ENCODE measurements around the gene HYAL3.

The HYAL3 gene

GRCh38 chr3:50331364-50331907 lies 32.2 kb upstream of the HYAL3 start:
- in situ Hi-C loops (cut with MboI; ENCODE audit: low sequenced_read_pairs): no loop called here

- in situ Hi-C loops (cut with MboI; ENCODE audit: low sequenced_read_pairs): no loop called here
Measured at GRCh38 chr3:50330330-50330729, 31.1 kb upstream of the HYAL3 start.

DNA sequence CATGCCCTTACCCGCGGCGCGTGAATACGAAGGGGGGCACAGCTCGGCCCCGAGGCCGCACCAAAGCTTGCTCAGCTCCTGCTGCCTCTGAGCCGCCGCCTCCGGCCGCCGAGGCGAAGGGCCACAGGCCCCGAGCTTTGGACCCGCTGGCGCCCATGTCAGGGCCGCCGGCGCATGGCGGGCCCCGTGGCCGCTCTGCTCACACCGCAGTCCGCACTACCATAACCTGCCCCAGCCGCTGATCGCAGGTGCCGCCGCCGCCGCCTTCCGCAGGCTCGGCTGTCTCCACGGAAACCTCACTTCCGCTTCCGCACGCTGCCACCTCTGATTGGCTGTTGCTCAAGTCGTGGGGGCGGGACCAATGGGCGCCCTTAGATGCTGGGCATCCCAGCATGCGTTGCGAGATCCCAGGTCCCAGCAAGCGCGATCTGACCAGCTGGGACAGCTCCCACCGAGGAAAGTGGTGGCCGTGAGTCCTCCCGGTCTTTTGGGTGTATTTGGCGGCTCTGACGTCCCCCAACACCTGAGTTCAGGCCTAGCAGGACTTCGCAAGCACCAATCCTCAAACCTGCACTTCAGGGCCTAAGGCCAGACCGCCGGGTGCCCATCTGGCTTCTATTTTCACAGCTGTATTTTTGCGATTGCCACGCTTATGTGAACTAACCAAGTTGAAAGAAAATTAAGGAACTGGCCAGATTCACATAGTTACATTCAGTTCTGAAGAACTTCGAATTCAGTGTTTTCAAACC lies 28.9 kb upstream of the HYAL3 start, which contains the start of gene TUSC2:
Gene TUSC2, minus strand, starts transcription at position 281 of the 749 bp plus-strand sequence. Its CDS starts 124 bp downstream, at position 157.
- in situ Hi-C loops (cut with MboI; ENCODE audit: low sequenced_read_pairs): no loop called here

GRCh38 chr3:50327129-50327528 lies 27.9 kb upstream of the HYAL3 start:
- in situ Hi-C loops (cut with MboI; ENCODE audit: low sequenced_read_pairs): no loop called here

DNA sequence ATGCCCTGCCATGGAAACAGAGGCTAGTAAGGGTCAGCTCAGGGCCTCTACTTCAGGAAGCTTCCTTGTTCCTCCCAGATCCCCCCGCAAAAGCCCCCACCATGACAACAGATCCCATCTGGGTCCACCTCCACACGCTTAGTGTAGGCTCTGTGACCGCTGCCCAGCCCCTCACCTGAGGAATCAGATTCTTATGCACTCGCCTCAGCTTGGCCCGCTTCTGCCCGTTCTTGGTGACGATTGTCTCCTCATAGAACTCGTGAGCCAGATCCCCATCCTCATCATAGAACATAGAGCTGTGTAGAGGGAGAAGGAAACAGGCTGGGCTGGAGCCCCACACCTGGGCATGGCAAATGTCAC lies 27.0 kb upstream of the HYAL3 start:
- in situ Hi-C loops (cut with MboI; ENCODE audit: low sequenced_read_pairs): no loop called here

DNA sequence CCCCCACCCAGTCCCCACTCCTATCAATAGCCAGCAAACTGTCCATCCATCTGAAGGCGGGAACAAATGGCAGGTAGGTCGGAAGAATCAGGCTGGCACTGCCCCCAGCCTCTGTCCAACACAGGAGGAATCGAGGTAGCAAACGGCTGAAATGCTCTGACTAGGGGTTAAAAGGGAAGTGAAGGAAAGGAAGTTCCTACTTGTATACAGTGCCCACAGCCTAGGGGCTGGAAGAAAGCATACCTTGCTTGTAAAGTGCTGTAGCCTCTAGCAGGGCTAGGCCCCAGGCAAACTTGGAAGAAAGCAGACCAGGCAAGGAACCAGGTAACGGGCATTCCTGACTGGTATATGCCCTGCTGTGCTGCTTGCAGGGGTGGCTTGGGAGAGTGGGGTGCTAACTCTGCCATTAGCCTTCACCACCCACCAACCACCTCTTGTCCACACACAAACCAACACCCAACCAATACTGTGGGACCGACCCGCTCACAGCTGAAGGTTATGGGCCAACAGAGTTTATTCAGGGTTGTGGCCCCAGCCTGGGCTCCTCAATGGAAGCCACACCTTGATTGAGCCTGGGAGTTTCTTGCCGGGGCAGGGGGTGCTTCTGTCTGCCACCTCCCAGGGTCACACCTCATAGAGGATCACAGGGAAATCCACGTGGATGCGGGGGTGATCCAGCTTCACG lies 26.4 kb upstream of the HYAL3 start:
- in situ Hi-C loops (cut with MboI; ENCODE audit: low sequenced_read_pairs): no loop called here

- in situ Hi-C loops (cut with MboI; ENCODE audit: low sequenced_read_pairs): no loop called here
Measured at GRCh38 chr3:50325113-50325480, 25.9 kb upstream of the HYAL3 start.

DNA sequence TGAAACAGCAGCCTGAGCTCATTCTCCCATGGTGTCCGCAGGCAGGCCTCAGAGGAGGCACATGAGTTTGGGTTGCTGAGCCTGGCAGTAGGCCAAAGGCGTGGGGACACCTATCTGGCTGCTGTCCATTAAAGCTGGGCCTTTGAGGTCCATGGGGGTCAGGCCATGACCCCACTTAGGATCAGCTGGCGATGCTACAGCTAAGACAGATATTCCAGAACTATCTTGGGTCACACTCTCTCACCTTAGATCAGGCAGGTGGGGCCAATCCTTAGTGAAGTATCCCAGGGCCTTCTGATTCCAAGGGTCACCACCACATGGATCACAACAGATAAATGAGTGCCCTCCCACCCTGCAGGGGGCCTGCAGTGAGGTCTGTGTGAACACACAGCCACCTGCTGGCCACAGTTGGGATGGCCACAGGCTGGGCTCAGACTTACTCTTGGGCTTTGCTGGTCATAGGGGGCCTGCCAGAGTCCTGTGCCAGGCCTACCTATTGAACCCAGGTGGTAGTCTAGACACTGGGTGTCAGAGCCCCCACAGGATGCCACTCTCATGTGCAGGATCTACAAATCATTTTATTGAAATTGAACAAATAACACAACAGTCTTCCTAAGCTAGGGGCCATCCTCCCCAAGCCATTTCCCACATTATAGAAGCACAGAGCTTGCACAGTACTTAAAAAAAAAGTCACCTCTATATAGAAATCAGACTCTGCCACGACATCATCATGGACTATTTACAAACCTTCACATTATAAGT lies 25.3 kb upstream of the HYAL3 start:
- in situ Hi-C loops (cut with MboI; ENCODE audit: low sequenced_read_pairs): no loop called here

DNA sequence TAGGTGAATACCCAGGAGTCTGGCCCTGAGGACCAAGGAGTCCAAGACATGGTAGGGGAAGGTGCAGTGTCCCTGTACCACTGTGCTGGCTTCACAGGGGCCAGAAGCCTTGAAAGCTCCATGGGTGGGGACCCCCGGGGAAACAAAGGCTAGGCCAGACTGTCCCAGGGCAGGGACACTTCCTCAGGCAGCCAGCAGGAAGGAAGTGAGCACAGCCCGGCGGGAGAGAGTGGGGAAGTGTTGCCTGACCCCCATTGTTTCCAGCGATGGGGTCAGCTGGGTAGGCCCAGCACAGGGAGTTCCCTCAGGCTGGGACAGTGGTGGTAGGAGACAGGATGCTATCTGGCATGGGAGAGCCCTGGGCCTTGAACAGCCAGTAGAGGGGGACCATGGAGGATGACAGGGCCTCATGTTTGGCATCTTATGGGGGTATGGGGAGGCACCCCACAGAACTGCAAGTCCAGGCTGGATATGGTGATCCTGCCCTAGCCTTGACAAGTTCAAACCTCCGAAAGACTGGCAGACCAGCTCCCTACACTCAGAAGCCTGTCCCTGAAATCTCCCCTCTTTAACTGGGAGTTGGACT lies 24.5 kb upstream of the HYAL3 start:
- in situ Hi-C loops (cut with MboI; ENCODE audit: low sequenced_read_pairs): no loop called here

DNA sequence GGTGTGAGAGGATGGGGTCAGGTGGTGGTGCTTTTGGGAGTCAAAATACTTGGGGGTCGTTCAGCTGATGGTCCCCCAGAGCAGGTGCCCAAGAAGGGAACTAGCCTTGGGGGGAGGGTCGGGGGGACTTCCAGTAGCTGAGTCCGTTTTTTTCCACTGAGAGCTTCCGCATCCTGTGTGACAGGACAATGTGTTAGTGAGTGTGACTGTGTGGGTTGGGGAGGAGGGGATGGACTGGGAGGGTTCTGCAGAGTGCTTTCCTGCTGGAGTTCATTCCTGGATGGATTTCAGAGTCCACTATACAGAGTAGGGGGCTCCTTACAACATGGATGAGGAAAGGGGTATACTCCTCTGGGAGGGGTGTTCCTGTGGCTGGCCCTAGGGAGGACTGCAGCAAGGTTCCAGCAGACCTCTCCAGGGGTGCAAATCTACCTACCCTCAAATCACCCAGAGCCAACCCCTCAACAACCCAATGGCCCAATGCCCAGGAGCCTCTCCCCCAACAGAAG lies 23.9 kb upstream of the HYAL3 start:
- in situ Hi-C loops (cut with MboI; ENCODE audit: low sequenced_read_pairs): no loop called here

DNA sequence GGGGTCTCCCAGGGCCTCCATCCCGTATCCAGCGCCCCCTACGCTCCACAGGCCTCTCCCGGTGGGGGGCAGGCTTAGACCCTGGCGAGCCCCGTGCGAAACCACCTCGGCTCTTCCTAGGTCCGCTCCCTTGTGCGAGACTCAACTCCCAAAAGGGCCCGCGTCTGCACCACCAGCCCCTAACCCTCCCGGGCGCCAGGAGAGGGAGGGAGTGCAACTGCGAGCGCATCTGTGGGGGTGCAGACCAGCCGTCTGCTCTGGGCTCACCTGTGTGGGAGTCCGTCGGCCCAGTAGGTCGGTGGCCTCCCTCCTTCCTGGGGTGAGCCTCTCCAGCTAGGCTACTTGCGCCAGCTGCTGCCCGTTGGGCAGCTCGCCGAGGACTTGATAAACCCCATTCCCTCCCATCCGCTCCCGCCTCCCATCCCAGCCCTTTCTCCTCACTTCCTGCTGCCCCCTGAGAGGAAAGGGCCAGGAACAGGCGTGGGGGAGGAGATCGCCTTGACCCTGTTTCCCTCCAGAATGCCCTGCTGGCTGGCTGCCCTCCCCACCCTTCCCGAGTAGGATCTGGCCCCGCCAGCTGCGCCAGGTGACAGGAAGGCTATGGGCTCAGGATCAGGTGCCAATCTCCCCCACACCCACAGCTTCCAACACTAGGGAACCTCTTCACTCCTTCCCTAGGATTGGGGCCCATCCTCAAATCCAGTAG lies 23.3 kb upstream of the HYAL3 start, which contains the start of gene HYAL2:
Gene HYAL2, minus strand, starts transcription at position 360 of the 706 bp plus-strand sequence. CDS start 2,256 bp downstream, outside the sequence.
- in situ Hi-C loops (cut with MboI; ENCODE audit: low sequenced_read_pairs): no loop called here

DNA sequence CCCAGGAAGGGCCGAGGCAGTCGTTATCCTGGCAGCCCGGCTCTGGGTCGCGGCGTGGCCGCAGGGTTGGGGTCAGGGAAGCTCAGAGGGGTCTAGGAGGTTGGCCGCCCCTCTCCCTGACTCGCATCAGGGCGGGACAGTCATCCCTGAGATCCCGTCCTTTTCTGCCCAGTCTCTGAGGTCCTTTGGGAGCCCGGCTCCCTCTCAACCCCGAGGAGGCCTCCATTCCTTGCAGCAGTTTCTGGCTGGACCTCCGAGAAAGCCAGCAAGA lies 22.8 kb upstream of the HYAL3 start:
- in situ Hi-C loops (cut with MboI; ENCODE audit: low sequenced_read_pairs): no loop called here

DNA sequence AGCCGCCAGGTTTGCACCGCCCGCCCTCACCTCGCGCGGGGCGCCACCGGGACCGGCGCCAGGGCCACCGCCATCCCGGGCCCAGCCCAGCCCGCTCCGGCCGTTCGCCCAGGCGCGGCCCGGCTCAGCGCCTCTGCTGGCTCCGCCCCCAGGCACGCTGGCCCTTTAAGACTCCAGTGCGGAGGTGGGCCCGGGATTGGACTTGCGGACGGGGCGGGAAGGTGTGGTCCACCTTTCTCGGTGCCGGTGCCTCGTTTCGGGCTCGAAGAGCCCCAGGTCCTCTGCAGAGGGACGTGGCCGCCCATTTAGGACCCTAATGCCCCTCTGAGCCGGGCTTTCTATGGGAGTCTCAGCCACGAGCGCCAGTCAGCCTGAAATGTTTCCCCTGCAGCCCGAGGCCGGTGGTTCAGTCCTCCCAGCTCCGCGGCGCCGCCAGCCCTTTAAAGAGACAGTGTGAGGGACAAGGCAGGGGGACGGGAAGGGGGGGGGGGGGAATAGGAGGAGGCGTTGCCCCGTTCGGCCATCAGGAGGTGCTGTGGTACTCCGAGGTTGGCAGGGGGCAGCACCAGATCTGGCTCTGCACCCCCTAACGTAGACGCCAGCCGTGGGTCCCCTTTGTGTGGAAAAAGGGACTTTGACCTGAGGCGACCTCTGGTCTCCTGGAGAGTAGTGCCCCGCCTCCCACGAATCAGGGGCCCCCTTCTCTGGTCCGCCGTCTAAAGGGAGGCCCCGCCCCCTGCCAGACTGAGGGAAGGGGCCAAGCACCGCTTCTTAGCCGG lies 22.3 kb upstream of the HYAL3 start:
- in situ Hi-C loops (cut with MboI; ENCODE audit: low sequenced_read_pairs): no loop called here

- in situ Hi-C loops (cut with MboI; ENCODE audit: low sequenced_read_pairs): no loop called here
Measured at GRCh38 chr3:50320853-50321335, 21.7 kb upstream of the HYAL3 start.

- in situ Hi-C loops (cut with MboI; ENCODE audit: low sequenced_read_pairs): no loop called here
Measured at GRCh38 chr3:50319894-50320625, 20.9 kb upstream of the HYAL3 start.

DNA sequence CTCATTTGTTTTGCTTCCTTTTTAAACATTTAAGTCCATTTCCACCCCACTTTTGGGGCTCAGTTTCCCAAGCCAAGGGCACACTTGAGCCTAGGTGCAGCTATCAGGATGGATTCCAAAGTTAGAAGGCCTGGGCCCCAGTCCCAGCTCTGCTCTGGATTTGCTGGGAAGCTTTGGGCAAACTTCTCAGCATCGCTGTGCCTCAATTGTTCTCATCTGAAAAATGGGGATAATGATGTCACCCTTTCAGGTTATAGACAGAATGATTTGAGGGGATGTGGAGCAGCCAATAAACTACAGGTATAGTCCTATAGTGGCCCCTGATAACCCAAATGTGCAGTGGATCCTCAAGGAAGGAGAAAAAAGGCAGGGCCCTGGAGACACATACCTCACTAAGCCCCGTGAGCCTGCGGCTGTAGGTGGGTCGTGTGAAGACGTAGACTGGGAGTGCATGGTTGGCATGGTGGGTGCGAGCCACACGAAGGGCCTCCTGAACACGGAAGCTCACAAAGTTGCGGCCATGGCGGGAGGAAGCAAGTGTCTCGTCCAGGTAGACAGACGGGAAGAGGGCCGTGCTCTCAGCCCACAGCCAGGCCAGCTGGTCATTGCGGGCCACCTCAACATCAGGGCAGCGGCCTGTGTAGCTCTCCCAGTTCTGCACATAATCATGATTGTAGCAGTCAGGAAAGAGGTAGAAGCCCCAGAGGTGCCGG lies 20.1 kb upstream of the HYAL3 start:
- in situ Hi-C loops (cut with MboI; ENCODE audit: low sequenced_read_pairs): no loop called here

- in situ Hi-C loops (cut with MboI; ENCODE audit: low sequenced_read_pairs): no loop called here
Measured at GRCh38 chr3:50318615-50319014, 19.4 kb upstream of the HYAL3 start.

- in situ Hi-C loops (cut with MboI; ENCODE audit: low sequenced_read_pairs): no loop called here
Measured at GRCh38 chr3:50318163-50318562, 19.0 kb upstream of the HYAL3 start.
